ENCODE data around the gene MMP24.
"Not testable (repeated sequence)": the region's sequence is repeated elsewhere in the genome, so short reads cannot be mapped to it uniquely, and the experiment has no call there.

The MMP24 gene

DNA sequence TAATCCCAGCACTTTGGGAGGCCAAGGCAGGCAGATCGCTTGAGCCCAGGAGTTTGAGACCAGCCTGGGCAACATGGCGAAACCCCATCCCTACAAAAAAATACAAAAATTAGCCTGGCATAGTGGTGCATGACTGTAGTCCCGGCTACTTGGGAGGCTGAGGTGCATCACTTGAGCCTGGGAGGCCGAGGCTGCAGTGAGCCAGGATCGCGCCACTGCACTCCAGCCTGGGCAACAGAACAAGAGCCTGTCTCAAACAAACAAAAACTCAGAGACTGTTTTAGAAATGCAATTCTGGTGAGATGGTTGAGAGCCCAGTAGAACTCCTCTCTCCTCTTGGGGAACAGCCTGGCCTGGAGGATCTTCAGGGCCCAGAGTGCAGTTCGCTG lies 89.1 kb downstream of the MMP24 start:
- DNase-seq = not testable (repeated sequence)

DNA sequence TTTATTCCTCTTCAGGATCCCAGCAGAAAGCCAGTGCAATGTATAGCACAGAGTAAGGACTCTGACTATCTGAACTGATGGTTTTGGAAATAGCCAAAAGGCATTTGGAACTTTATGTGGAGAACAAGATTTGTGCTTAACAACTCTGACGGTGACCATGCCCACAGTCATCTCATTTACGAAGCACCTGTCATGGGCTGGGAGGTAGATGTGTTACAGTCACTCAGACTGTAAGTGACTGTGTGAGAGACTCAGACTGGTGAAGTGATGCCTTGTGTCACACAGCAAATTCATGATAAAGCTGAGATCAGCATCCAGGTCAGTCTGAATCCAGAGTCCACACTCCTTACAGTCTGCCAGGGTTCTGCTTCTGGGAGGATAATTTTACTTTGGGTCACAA lies 89.6 kb downstream of the MMP24 start:
- no peak for DNase-seq

DNA sequence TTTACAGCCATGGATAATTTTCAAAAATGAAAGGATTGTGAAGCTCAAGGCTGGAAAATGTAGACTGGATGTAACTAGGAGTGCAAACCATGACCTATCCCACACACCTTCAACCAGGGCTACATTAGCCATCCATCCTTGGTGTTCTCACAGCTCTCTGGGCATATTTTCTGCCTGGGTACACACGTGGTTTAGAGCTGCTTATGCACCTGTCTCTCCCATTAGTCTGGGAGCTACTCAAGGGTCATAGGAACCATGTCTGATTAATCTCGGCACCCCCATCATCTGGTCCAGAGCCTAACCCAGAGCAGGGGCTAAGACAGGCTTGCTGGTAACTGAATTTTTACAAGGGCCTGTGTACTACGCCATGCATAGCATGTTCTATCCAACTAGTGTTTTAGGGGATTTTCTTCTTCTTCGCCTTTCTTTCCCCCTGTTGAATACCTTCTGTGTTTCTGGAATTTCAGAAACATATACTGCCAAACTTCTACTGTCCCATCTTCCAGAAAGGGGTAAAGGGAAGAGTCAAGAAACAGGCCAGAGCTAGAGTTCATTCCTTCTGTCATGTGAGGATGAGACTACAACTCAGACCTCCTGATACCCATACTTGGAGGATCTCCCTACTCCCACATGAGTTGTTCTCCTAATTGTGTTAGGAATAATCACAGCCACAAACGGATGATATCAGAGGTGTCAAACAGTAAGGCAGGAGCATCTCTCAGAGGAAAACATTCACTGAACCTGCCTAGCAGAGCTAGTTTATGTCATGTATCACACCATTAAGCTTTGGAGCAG lies 91.1 kb downstream of the MMP24 start:
- no peak for DNase-seq

DNA sequence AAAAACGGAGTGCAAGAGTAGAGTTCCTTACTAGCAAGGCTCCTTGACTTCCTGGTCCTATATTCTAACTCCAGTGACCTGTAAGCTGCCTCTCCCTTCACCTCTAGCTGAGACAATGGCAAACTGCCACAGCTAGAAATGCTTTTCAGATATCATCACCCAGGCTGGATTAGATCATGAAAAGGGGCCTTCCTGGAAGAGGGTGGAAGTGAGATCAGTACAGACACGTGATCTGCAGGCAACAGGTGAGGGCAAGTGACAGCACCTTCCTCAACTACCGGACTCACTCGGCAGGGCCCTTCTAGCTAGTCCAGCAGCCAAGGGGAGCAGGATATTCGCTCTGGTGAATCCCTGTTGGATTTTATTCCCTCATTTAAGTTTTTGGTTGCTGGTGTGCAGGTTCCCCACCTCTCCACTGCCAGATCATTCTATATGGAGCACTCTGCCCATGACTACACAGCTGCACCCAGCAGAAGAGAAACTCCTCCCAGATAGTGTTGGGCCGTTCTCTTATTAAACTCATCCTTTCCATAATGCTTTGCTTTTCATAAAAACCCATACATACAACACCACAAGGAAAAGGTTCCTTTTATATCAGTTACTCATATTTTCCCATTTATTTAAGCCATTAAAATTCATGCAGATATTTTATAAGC lies 92.1 kb downstream of the MMP24 start:
- DNase-seq = no peak

DNA sequence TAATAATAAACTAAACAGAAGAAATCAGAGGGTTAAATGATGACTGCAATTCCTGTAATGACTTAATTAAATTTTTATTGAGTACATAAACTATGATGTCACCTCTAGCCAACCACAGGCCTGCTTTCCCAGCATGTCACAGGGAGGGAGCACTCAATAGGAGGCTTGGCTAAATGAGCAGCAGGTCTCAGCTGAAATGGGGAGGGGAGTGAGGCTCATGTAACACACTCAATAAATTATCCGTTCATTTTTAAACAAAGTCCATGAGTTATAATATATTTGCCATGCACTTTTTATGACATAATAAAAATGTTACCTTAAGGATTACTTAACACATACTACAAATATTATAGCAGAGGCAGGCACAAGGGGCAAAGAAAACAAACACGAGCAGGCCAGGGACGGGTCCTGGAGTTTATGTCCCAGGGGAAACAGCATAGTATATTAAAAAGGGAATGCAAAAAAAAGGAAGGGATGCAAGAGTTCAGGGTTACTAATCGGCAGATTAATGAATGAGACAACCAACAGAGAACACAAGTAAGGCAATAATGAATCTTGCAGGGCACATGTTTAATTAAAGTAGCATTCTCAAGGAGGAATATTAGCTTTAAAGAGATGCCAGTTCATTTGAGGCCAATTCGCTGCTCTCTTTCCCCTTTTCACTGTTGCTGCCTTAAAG lies 92.8 kb downstream of the MMP24 start:
- DNase-seq = no peak

DNA sequence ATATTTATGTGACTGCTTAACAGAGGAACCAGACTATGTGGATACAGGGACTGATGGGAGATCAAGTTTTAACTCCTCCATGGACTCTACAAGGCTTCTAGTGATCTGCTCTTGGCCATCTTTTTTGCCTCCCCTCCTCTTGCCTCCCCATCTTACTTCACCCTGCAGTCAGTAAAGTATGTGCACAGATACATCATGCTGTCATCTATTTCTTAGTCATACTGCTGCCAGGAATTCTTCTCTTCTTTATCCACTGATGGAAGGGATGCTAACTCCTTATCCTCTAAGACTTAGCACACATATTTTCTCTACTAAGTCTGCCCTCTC lies 93.3 kb downstream of the MMP24 start:
- DNase-seq = no peak

DNA sequence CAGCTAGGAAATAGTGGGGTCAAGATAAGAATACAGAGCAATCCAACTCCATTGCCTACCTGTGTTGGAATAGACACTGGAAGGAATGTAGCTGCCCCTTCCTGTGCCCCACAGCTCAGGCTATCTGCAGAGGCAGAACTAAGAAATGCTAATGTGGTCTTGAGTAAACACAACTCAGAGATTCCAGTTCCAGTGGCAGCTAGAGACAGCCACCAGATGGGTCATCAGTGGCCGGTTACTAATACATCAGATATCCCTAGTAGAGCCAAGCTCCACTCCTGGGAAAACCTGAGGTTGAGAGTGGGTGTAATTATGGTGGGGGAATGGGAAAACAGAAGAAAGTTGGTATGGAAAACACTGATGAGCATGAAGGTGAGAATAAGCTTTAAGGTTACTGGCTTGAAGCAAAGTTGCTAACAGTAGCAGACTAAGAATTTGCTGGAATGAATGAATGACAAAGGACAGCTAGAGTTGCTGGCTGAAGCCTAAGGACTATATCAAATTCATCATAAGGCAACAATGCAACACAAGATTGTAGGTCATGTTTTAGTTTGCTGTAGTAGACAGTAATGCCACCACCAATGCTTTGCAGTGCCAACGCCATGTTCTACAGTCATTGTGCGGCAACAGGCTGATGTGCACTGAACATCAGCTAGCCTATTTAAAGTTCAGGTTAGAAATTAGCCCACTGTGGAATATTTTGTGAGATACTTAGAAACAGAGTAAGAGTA lies 94.1 kb downstream of the MMP24 start:
- DNase-seq = no peak

DNA sequence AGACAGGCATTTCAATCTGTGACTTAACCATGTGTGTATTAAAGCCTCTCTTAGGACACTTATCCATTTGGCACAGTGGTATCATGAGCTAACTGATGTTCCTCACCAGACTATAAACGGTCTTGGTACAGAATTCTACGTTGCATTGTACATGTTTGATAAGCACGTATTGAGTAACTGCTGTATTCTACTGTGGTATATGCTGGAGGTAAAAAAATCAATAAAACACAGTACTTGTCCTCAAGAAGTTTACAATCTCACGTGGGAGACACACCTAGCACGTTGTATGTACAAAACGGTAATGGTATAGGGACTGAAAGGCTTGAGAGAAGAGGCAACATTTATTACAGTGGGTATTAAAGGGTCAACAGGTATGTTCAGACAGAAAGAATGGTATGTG lies 98.9 kb downstream of the MMP24 start:
- DNase-seq = no peak

DNA sequence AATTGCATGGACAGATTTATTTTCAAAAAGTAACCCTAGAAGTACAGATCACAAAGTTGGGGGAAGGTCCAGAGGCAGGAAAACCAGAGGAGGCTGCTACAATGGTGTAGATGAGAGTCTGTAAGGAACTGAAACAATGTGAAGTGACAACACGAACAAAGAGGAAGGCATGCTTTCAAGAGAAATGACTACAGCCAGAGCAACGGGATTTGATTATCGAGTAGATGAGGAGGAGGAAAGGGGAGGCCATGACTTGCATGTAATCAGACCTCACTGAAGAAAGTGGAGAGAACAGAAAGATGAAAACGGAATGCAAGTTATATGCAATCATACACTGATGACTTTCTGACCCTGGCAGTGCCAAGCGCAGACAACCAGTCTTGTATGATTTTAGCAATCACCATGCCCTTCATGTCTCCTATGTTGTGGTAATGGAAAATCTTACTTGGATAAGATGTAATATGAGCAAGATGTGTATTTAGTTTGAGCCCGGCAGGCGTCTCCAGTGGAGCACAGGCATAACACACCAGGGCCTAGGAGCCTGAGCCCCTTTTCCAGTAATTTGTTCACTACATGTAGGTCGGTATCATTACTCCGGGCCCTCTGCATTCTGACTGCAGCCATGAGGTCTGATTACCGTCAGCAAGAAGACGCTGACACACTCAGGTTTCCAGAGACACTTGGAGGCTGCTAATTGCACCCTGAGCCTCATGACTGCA lies 99.7 kb downstream of the MMP24 start:
- DNase-seq = no peak

Data from CD4-positive, alpha-beta T cell treated with Interleukin-10 for 1 hour (primary cell).